Measurements from ENCODE around the gene MUSK.
"Not testable (repeated sequence)": the region's sequence is repeated elsewhere in the genome, so short reads cannot be mapped to it uniquely, and the experiment has no call there.

MUSK gene

GRCh38 chr9:110655754-110656641 lies 12.6 kb upstream of the MUSK start:
- Histone ChIP-seq H3K4me1 (no peaks in the 10 kb centered on the region), H3K9me3 (no peaks in the 10 kb centered on the region), H3K27me3 (ENCODE audit: low read depth) (no peaks in the 10 kb centered on the region), H3K36me3 (replicated peaks) (no peaks in the 10 kb centered on the region), H3K4me3 (no peak overlapping the region)
- in situ Hi-C loops (cut with MboI; ENCODE audit: low sequenced_read_pairs), result no loop called here
- no peak for DNase-seq (ENCODE audit: low spot score in 2 of 2)

GRCh38 chr9:110659891-110660541 lies 8.6 kb upstream of the MUSK start:
- Histone ChIP-seq H3K9me3 (no peaks in the 10 kb centered on the region), H3K4me1 (no peaks in the 10 kb centered on the region), H3K36me3 (replicated peaks) (no peaks in the 10 kb centered on the region), H3K27me3 (ENCODE audit: low read depth) (no peaks in the 10 kb centered on the region), H3K4me3 (no peak overlapping the region)
- in situ Hi-C loops (cut with MboI; ENCODE audit: low sequenced_read_pairs), result no loop called here
- DNase-seq (ENCODE audit: low spot score in 2 of 2), result no peak

DNA sequence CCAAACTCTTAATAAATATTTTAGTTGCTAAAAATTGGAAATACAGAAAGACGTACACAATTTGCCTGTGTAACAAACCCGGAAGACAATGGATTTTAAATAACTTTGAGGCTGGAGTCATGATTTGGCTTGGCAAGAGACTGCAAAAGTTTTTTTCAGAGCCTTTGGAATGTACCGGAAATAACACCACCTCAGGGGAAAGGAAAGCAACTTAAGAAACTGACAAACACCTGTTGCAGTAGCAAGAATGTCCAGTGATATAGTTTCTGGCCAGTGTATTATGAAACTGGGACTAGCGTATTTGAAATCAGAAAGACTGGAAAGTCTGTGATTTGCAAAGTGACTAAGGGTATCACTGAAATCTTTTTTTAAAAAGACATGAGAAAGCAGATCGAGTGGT lies 842 bp downstream of the MUSK start:
- Histone ChIP-seq H3K27me3 (ENCODE audit: low read depth) (no peaks in the 10 kb centered on the region), H3K4me1 (no peaks in the 10 kb centered on the region), H3K9me3 (no peaks in the 10 kb centered on the region), H3K36me3 (replicated peaks) (no peaks in the 10 kb centered on the region), H3K4me3 (no peak overlapping the region)
- no peak for DNase-seq (ENCODE audit: low spot score in 2 of 2)
- in situ Hi-C loops (cut with MboI; ENCODE audit: low sequenced_read_pairs), result no loop called here

- in situ Hi-C loops (cut with MboI; ENCODE audit: low sequenced_read_pairs), result no loop called here
- Histone ChIP-seq H3K4me3 (no peak overlapping the region), H3K27me3 (ENCODE audit: low read depth) (no peaks in the 10 kb centered on the region), H3K9me3 (no peaks in the 10 kb centered on the region), H3K36me3 (replicated peaks) (no peaks in the 10 kb centered on the region), H3K4me1 (no peaks in the 10 kb centered on the region)
- DNase-seq (ENCODE audit: low spot score in 2 of 2), result no peak
These were observed 3.3 kb downstream of the MUSK start for GRCh38 chr9:110671849-110672248.

- Histone ChIP-seq H3K9me3 (no peaks in the 10 kb centered on the region), H3K36me3 (replicated peaks) (no peaks in the 10 kb centered on the region), H3K4me3 (no peak overlapping the region), H3K27me3 (ENCODE audit: low read depth) (no peaks in the 10 kb centered on the region), H3K4me1 (no peaks in the 10 kb centered on the region)
- DNase-seq (ENCODE audit: low spot score in 2 of 2), result no peak
- in situ Hi-C loops (cut with MboI; ENCODE audit: low sequenced_read_pairs), result no loop called here
These were observed 4.4 kb downstream of the MUSK start for GRCh38 chr9:110672873-110673510.

DNA sequence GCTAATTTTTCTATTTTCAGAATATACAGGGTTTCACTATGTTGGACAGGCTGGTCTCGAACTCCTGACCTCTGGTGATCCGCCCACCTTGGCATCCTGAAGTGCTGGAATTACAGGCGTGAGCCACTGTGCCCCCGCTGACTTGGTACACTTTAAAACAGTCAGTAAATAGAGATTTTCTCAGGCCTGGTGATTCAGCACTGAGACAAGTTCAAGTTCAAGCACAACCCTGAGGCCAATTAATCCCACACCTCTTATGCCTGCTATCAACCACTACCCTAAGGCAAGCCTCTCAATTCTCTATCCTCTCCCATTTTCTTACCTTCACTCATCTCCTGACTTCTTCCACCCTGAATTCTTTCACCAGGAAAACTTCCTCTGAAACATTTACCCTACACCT lies 18.9 kb downstream of the MUSK start:
- no peaks in the 10 kb centered on the region for H3K27me3 ChIP-seq (ENCODE audit: low read depth)
- H3K36me3 ChIP-seq (replicated peaks), result no peaks in the 10 kb centered on the region
- no peak for DNase-seq (ENCODE audit: low spot score in 2 of 2)
- H3K4me3 ChIP-seq, result no peak overlapping the region
- H3K9me3 ChIP-seq, result no peaks in the 10 kb centered on the region
- H3K4me1 ChIP-seq, result no peaks in the 10 kb centered on the region
- in situ Hi-C loops (cut with MboI; ENCODE audit: low sequenced_read_pairs), result no loop called here

DNA sequence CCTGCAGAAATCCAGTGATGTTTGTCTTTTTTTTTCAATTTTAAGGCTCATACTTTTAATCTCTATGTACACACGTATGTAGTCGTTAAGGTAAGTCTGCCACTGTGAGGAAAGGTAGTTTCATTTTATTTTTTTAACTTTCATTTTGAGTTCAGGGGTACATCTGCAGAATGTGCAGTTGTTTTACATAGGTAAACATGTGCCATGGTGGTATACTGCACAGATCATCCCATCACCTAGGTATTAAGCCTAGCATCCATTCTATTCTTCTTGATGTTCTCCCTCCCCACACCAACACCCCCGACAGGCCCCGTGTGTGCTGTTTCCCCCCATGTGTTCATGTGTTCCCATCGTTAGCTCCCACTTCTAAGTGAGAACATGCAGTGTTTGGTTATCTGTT lies 19.7 kb downstream of the MUSK start:
- H3K4me1 ChIP-seq, result no peaks in the 10 kb centered on the region
- H3K27me3 ChIP-seq (ENCODE audit: low read depth), result no peaks in the 10 kb centered on the region
- H3K36me3 ChIP-seq (replicated peaks), result no peaks in the 10 kb centered on the region
- no peaks in the 10 kb centered on the region for H3K9me3 ChIP-seq
- in situ Hi-C loops (cut with MboI; ENCODE audit: low sequenced_read_pairs), result no loop called here
- no peak overlapping the region for H3K4me3 ChIP-seq
- no peak for DNase-seq (ENCODE audit: low spot score in 2 of 2)

DNA sequence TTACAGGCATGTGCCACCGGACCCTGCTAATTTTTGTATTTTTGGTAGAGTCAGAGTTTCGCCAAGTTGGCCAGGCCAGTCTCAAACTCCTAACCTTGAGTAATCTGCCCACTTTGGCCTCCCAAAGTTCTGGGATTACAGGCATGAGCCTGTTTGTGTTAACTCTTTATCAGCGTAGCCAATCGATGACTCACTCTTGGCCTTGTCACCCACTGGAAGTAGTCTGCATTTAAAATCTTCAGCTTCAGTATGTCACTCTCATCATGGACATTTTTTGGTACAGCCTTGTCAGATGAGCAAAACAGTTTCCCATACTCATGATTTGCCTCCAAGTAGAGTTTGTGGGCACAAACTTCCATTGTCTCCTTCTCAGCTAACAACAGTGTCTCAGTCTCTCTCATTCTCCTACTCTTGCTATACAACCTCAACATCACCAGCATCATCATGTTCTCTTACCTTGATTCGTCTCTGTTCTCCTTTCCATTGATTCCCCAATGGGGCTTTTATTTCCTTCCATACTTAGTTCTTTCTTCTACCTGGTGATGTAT lies 22.5 kb downstream of the MUSK start:
- no peak for DNase-seq (ENCODE audit: low spot score in 2 of 2)
- H3K36me3 ChIP-seq (replicated peaks), result no peaks in the 10 kb centered on the region
- no peaks in the 10 kb centered on the region for H3K27me3 ChIP-seq (ENCODE audit: low read depth)
- in situ Hi-C loops (cut with MboI; ENCODE audit: low sequenced_read_pairs), result no loop called here
- no peaks in the 10 kb centered on the region for H3K4me1 ChIP-seq
- H3K9me3 ChIP-seq, result no peaks in the 10 kb centered on the region
- no peak overlapping the region for H3K4me3 ChIP-seq

- H3K27me3 ChIP-seq (ENCODE audit: low read depth); H3K9me3 ChIP-seq; H3K36me3 ChIP-seq (replicated peaks); H3K4me3 ChIP-seq; H3K4me1 ChIP-seq; in situ Hi-C loops (cut with MboI; ENCODE audit: low sequenced_read_pairs); DNase-seq (ENCODE audit: low spot score in 2 of 2): not testable (repeated sequence)
These were observed 27.3 kb downstream of the MUSK start for GRCh38 chr9:110695846-110696245.

GRCh38 chr9:110700953-110701352 lies 32.4 kb downstream of the MUSK start:
- Histone ChIP-seq H3K9me3 (no peaks in the 10 kb centered on the region), H3K36me3 (replicated peaks) (no peaks in the 10 kb centered on the region), H3K4me3 (no peak overlapping the region), H3K27me3 (ENCODE audit: low read depth) (no peaks in the 10 kb centered on the region), H3K4me1 (no peaks in the 10 kb centered on the region)
- in situ Hi-C loops (cut with MboI; ENCODE audit: low sequenced_read_pairs), result no loop called here
- no peak for DNase-seq (ENCODE audit: low spot score in 2 of 2)

- DNase-seq (ENCODE audit: low spot score in 2 of 2), result no peak
- Histone ChIP-seq H3K9me3 (no peaks in the 10 kb centered on the region), H3K36me3 (replicated peaks) (no peaks in the 10 kb centered on the region), H3K27me3 (ENCODE audit: low read depth) (no peaks in the 10 kb centered on the region), H3K4me1 (no peaks in the 10 kb centered on the region), H3K4me3 (no peak overlapping the region)
- in situ Hi-C loops (cut with MboI; ENCODE audit: low sequenced_read_pairs), result no loop called here
These were observed 35.1 kb downstream of the MUSK start for GRCh38 chr9:110703669-110704068.

DNA sequence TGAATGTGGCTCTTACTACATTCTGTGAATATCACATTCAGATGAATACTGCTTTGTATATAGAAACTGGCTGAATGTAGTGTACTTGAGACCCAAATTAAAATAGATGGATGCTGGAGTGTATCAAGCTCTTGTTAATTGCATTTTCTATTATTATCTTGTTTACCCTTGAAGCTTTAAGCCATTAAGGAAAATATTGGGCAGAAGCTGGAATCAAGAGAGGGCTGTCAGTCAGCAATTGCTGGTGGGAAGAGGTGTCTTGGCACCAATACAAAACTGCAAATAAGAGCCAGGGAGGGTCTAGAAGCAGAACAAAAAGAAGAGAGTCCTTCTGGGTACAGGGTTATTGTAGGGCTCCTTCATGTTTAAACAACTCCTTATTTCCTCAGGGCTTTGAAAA lies 38.8 kb downstream of the MUSK start:
- Histone ChIP-seq H3K9me3 (no peaks in the 10 kb centered on the region), H3K4me3 (no peak overlapping the region), H3K36me3 (replicated peaks) (no peaks in the 10 kb centered on the region), H3K27me3 (ENCODE audit: low read depth) (0 out of 2 replicates have a peak, but pooled peaks cover 2% of the 10 kb centered on the region), H3K4me1 (no peaks in the 10 kb centered on the region)
- in situ Hi-C loops (cut with MboI; ENCODE audit: low sequenced_read_pairs), result no loop called here
- no peak for DNase-seq (ENCODE audit: low spot score in 2 of 2)

- Histone ChIP-seq H3K27me3 (ENCODE audit: low read depth) (0 out of 2 replicates have a peak, but pooled peaks cover 2% of the 10 kb centered on the region), H3K4me1 (no peaks in the 10 kb centered on the region), H3K36me3 (replicated peaks) (no peaks in the 10 kb centered on the region), H3K4me3 (no peak overlapping the region), H3K9me3 (no peaks in the 10 kb centered on the region)
- no peak for DNase-seq (ENCODE audit: low spot score in 2 of 2)
- in situ Hi-C loops (cut with MboI; ENCODE audit: low sequenced_read_pairs), result no loop called here
These were observed 41.8 kb downstream of the MUSK start for GRCh38 chr9:110710420-110710819.

- Histone ChIP-seq H3K9me3 (no peaks in the 10 kb centered on the region), H3K36me3 (replicated peaks) (no peaks in the 10 kb centered on the region), H3K4me3 (no peak overlapping the region), H3K27me3 (ENCODE audit: low read depth) (0 out of 2 replicates have a peak, but pooled peaks cover 2% of the 10 kb centered on the region), H3K4me1 (no peaks in the 10 kb centered on the region)
- DNase-seq (ENCODE audit: low spot score in 2 of 2), result no peak
- in situ Hi-C loops (cut with MboI; ENCODE audit: low sequenced_read_pairs), result no loop called here
These were observed 44.4 kb downstream of the MUSK start for GRCh38 chr9:110712955-110713354.
